HEK293 (cell line): ENCODE measurements around the gene CEACAM20.

Experiments
- BCL11B ChIP-seq: fragments of 450-650 bp; formaldehyde crosslinking; IDR thresholded peaks from 2 replicates; pipeline ENCODE4 v1.5.1; 2016; ENCODE audit warnings: low read depth, missing biosample characterization, missing genetic modification characterization
- FEZF1 ChIP-seq: fragments of 450-650 bp; formaldehyde crosslinking; IDR thresholded peaks from 2 replicates; pipeline ENCODE4 v1.5.1; 2016; ENCODE audit warnings: missing biosample characterization, missing genetic modification characterization
- GLIS2 ChIP-seq: fragments of 450-650 bp; formaldehyde crosslinking; IDR thresholded peaks from 2 replicates; pipeline ENCODE4 v1.5.1; 2016; ENCODE audit warnings: missing biosample characterization, missing genetic modification characterization
- HOXD13 ChIP-seq: sonication (generic); formaldehyde crosslinking; IDR thresholded peaks from 2 replicates; pipeline ENCODE4 v1.8.0; 2022; ENCODE audit warnings: missing genetic modification reagents, borderline replicate concordance
- MZF1 ChIP-seq: fragments of 450-650 bp; formaldehyde crosslinking; IDR thresholded peaks from 2 replicates; pipeline ENCODE4 v1.5.1; 2017; ENCODE audit warnings: missing biosample characterization, missing genetic modification characterization, borderline replicate concordance
- OVOL3 ChIP-seq: fragments of 450-650 bp; formaldehyde crosslinking; IDR thresholded peaks from 2 replicates; pipeline ENCODE4 v1.5.1; 2016; ENCODE audit warnings: missing biosample characterization, missing genetic modification characterization
- SCRT2 ChIP-seq: fragments of 450-650 bp; formaldehyde crosslinking; IDR thresholded peaks from 2 replicates; pipeline ENCODE4 v1.5.1; 2016; ENCODE audit warnings: missing biosample characterization, missing genetic modification characterization
- SP3 ChIP-seq: fragments of 450-650 bp; formaldehyde crosslinking; IDR thresholded peaks from 2 replicates; pipeline ENCODE4 v1.5.1; 2016; ENCODE audit warnings: missing biosample characterization, missing genetic modification characterization
- TRIM28 ChIP-seq: IDR thresholded peaks from 2 replicates; pipeline ENCODE4 v1.6.1; 2011; ENCODE audit warnings: low read length, control low read depth, borderline replicate concordance
- WT1 ChIP-seq: fragments of 450-650 bp; formaldehyde crosslinking; IDR thresholded peaks from 2 replicates; pipeline ENCODE4 v1.5.1; 2016; ENCODE audit warnings: missing biosample characterization, missing genetic modification characterization
- ZEB2 ChIP-seq: fragments of 450-650 bp; formaldehyde crosslinking; IDR thresholded peaks from 2 replicates; pipeline ENCODE4 v1.5.1; 2016; ENCODE audit warnings: missing biosample characterization, missing genetic modification characterization
- ZFHX2 ChIP-seq: fragments of 450-650 bp; formaldehyde crosslinking; conservative IDR thresholded peaks from 2 replicates; pipeline ENCODE4 v1.5.1; 2016; ENCODE audit warnings: missing biosample characterization, missing genetic modification characterization
- ZFP69B ChIP-seq: fragments of 450-650 bp; formaldehyde crosslinking; IDR thresholded peaks from 2 replicates; pipeline ENCODE4 v1.5.1; 2016; ENCODE audit warnings: missing biosample characterization, missing genetic modification characterization
- ZNF121 ChIP-seq: fragments of 450-650 bp; formaldehyde crosslinking; IDR thresholded peaks from 2 replicates; pipeline ENCODE4 v1.5.1; 2016; ENCODE audit warnings: missing biosample characterization, missing genetic modification characterization
- ZNF132 ChIP-seq: fragments of 450-650 bp; formaldehyde crosslinking; IDR thresholded peaks from 2 replicates; pipeline ENCODE4 v1.5.1; 2017; ENCODE audit warnings: missing biosample characterization, missing genetic modification characterization, borderline replicate concordance
- ZNF133 ChIP-seq: fragments of 450-650 bp; formaldehyde crosslinking; IDR thresholded peaks from 2 replicates; pipeline ENCODE4 v1.5.1; 2016; ENCODE audit warnings: missing biosample characterization, missing genetic modification characterization
- ZNF140 ChIP-seq: fragments of 450-650 bp; formaldehyde crosslinking; IDR thresholded peaks from 2 replicates; pipeline ENCODE4 v1.5.1; 2016; ENCODE audit warnings: missing biosample characterization, missing genetic modification characterization
- ZNF155 ChIP-seq: fragments of 450-650 bp; formaldehyde crosslinking; IDR thresholded peaks from 2 replicates; pipeline ENCODE4 v1.5.1; 2016; ENCODE audit warnings: missing biosample characterization, missing genetic modification characterization
- ZNF157 ChIP-seq: fragments of 450-650 bp; formaldehyde crosslinking; IDR thresholded peaks from 2 replicates; pipeline ENCODE4 v1.5.1; 2016; ENCODE audit warnings: missing biosample characterization, missing genetic modification characterization
- ZNF221 ChIP-seq: fragments of 450-650 bp; formaldehyde crosslinking; IDR thresholded peaks from 2 replicates; pipeline ENCODE4 v1.5.1; 2017; ENCODE audit warnings: missing biosample characterization, missing genetic modification characterization, borderline replicate concordance
- ZNF248 ChIP-seq: fragments of 450-650 bp; formaldehyde crosslinking; IDR thresholded peaks from 2 replicates; pipeline ENCODE4 v1.5.1; 2017; ENCODE audit warnings: missing biosample characterization, missing genetic modification characterization
- ZNF335 ChIP-seq: fragments of 450-650 bp; formaldehyde crosslinking; conservative IDR thresholded peaks from 2 replicates; pipeline ENCODE4 v1.5.1; 2016; ENCODE audit warnings: missing biosample characterization, missing genetic modification characterization
- ZNF37A ChIP-seq: fragments of 450-650 bp; IDR thresholded peaks from 2 replicates; pipeline ENCODE4 v1.5.1; 2018; ENCODE audit warnings: missing biosample characterization, missing genetic modification characterization
- ZNF391 ChIP-seq: fragments of 450-650 bp; formaldehyde crosslinking; IDR thresholded peaks from 2 replicates; pipeline ENCODE4 v1.5.1; 2016; ENCODE audit warnings: low read depth, missing biosample characterization, missing genetic modification characterization, borderline replicate concordance
- ZNF530 ChIP-seq: fragments of 450-650 bp; formaldehyde crosslinking; IDR thresholded peaks from 2 replicates; pipeline ENCODE4 v1.5.1; 2016; ENCODE audit warnings: low read depth, missing biosample characterization, missing genetic modification characterization
- ZNF555 ChIP-seq: fragments of 450-650 bp; formaldehyde crosslinking; conservative IDR thresholded peaks from 2 replicates; pipeline ENCODE4 v1.5.1; 2017; ENCODE audit warnings: missing biosample characterization, mild to moderate bottlenecking, missing genetic modification characterization, inconsistent platforms
- ZNF571 ChIP-seq: fragments of 450-650 bp; formaldehyde crosslinking; IDR thresholded peaks from 2 replicates; pipeline ENCODE4 v1.5.0; 2017; ENCODE audit warnings: missing biosample characterization, missing genetic modification characterization
- ZNF791 ChIP-seq: fragments of 450-650 bp; formaldehyde crosslinking; IDR thresholded peaks from 2 replicates; pipeline ENCODE4 v1.5.1; 2016; ENCODE audit warnings: missing biosample characterization, missing genetic modification characterization
- ZSCAN16 ChIP-seq: fragments of 450-650 bp; formaldehyde crosslinking; IDR thresholded peaks from 2 replicates; pipeline ENCODE4 v1.5.1; 2016; ENCODE audit warnings: missing biosample characterization, missing genetic modification characterization
- TF ChIP-seq, protein P1 (sequence below): fragments of 450-650 bp; formaldehyde crosslinking; IDR thresholded peaks from 2 replicates; pipeline ENCODE4 v1.5.1; 2017; ENCODE audit warnings: missing biosample characterization, mild to moderate bottlenecking, missing genetic modification characterization, moderate library complexity
- TF ChIP-seq, protein P2 (sequence below): fragments of 450-650 bp; formaldehyde crosslinking; IDR thresholded peaks from 2 replicates; pipeline ENCODE4 v1.5.1; 2016; ENCODE audit warnings: missing biosample characterization, missing genetic modification characterization
- TF ChIP-seq, protein P3 (sequence below): fragments of 450-650 bp; formaldehyde crosslinking; conservative IDR thresholded peaks from 2 replicates; pipeline ENCODE4 v1.5.1; 2016; ENCODE audit warnings: low read depth, missing biosample characterization, missing genetic modification characterization
- TF ChIP-seq, protein P4 (sequence below): fragments of 450-650 bp; formaldehyde crosslinking; IDR thresholded peaks from 2 replicates; pipeline ENCODE4 v1.5.1; 2016; ENCODE audit warnings: missing biosample characterization, missing genetic modification characterization

Gene CEACAM20

DNA sequence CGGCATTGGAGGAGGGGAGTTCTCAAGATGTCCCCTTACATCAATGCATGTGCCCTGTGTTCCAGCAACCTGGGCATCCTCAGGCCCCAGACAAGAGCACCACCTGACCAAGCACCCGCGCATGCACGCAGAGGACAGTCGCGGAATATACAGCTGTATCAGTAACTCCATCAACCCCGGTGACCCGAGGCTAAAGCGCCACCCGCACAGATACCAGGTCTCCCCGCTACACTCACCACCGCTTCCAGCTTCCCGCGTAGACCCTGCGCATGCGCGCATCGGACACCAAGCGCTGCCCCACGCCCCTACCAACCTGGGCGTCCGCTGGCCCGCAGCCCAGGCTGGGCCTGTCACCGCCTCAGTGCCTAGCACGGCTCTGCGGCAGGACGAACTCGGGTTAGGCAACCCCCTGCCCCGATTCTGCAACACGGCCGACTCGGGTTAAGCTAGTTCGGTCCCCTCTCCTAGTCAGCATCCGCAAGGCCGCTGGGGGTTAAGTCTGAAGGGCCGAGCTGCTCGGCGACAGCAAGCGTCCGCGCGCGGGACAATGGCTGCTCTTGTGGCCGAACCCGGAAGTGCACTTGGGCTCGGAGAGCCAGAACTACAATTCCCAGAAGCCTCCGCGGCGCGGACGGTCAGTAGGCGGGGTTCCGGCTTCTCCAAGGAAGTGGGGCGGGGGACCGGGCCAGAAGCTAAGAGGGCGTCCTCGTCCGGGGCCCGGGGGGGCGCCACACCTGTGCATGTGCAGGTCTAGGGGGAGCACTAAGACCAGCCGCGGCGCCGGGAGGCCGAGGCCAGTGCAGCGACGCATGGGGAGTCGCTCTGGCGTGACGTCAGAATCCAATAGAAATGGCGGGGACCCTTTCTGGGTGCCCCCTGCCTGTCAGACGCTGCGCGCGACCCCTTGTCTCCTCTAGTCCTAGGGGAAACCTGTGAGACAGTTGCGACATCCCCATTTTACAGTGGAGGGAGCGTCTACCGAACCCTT is 29.2 kb downstream of the CEACAM20 start, which contains the start of gene ZNF180 (continued):
- peak; percentile 73 for TF ChIP-seq ZFHX2 (tag by site-specific recombination)
- peak; percentile 87 for TF ChIP-seq GLIS2 (tag by site-specific recombination)
- no peak for TF ChIP-seq ZNF121
- TF ChIP-seq ZNF335: peak; percentile 96
- no peak for TF ChIP-seq ZNF155 (tag by site-specific recombination)
- no peak for TF ChIP-seq ZNF248 (tag by site-specific recombination)
- TF ChIP-seq ZNF571: no peak
- TF ChIP-seq ZSCAN16 (tag by site-specific recombination): no peak
- TF ChIP-seq, protein P1, sequence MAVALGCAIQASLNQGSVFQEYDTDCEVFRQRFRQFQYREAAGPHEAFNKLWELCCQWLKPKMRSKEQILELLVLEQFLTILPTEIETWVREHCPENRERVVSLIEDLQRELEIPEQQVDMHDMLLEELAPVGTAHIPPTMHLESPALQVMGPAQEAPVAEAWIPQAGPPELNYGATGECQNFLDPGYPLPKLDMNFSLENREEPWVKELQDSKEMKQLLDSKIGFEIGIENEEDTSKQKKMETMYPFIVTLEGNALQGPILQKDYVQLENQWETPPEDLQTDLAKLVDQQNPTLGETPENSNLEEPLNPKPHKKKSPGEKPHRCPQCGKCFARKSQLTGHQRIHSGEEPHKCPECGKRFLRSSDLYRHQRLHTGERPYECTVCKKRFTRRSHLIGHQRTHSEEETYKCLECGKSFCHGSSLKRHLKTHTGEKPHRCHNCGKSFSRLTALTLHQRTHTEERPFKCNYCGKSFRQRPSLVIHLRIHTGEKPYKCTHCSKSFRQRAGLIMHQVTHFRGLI (tag by site-specific recombination): peak; percentile 79; the same call in 1 of the 2 replicates
- TF ChIP-seq HOXD13 (CRISPR knock-in tag): no peak
- TF ChIP-seq, protein P2, sequence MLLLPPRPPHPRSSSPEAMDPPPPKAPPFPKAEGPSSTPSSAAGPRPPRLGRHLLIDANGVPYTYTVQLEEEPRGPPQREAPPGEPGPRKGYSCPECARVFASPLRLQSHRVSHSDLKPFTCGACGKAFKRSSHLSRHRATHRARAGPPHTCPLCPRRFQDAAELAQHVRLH (tag by site-specific recombination): no peak; the same call in none of the 2 replicates
- TF ChIP-seq, protein P3, sequence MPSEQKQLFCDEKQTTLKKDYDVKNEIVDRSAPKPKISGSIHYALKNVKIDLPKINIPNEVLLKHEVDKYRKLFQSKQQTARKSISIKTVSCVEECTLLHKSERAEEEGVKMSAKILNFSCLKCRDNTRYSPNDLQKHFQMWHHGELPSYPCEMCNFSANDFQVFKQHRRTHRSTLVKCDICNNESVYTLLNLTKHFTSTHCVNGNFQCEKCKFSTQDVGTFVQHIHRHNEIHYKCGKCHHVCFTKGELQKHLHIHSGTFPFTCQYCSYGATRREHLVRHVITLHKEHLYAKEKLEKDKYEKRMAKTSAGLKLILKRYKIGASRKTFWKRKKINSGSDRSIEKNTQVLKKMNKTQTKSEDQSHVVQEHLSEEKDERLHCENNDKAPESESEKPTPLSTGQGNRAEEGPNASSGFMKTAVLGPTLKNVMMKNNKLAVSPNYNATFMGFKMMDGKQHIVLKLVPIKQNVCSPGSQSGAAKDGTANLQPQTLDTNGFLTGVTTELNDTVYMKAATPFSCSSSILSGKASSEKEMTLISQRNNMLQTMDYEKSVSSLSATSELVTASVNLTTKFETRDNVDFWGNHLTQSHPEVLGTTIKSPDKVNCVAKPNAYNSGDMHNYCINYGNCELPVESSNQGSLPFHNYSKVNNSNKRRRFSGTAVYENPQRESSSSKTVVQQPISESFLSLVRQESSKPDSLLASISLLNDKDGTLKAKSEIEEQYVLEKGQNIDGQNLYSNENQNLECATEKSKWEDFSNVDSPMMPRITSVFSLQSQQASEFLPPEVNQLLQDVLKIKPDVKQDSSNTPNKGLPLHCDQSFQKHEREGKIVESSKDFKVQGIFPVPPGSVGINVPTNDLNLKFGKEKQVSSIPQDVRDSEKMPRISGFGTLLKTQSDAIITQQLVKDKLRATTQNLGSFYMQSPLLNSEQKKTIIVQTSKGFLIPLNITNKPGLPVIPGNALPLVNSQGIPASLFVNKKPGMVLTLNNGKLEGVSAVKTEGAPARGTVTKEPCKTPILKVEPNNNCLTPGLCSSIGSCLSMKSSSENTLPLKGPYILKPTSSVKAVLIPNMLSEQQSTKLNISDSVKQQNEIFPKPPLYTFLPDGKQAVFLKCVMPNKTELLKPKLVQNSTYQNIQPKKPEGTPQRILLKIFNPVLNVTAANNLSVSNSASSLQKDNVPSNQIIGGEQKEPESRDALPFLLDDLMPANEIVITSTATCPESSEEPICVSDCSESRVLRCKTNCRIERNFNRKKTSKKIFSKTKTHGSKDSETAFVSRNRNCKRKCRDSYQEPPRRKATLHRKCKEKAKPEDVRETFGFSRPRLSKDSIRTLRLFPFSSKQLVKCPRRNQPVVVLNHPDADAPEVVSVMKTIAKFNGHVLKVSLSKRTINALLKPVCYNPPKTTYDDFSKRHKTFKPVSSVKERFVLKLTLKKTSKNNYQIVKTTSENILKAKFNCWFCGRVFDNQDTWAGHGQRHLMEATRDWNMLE: peak; percentile 87
- TF ChIP-seq ZFP69B (tag by site-specific recombination): no peak; the same call in 1 of the 2 replicates
- no peak for TF ChIP-seq ZNF132
- peak; percentile 78 for TF ChIP-seq ZEB2 (tag by site-specific recombination)
- TF ChIP-seq ZNF530 (tag by site-specific recombination): no peak
- 0 out of 2 replicates have a peak, but pooled peaks have one; percentile 21 for TF ChIP-seq ZNF133 (tag by site-specific recombination)
- TF ChIP-seq SCRT2 (tag by site-specific recombination): peak; percentile 78
- TF ChIP-seq WT1 (tag by site-specific recombination): no peak
- TF ChIP-seq ZNF37A (tag by site-specific recombination): no peak
- TF ChIP-seq TRIM28: peak; percentile 30; the same call in 1 of the 2 replicates
- no peak for TF ChIP-seq FEZF1 (tag by site-specific recombination)
- no peak for TF ChIP-seq MZF1 (tag by site-specific recombination)
- no peak for TF ChIP-seq BCL11B (tag by site-specific recombination)
- no peak for TF ChIP-seq ZNF555
- TF ChIP-seq ZNF140 (tag by site-specific recombination): no peak
- no peak for TF ChIP-seq ZNF157 (tag by site-specific recombination)
- peak; percentile 97 for TF ChIP-seq SP3 (tag by site-specific recombination)
- peak; percentile 87; the same call in 1 of the 2 replicates for TF ChIP-seq OVOL3
- TF ChIP-seq ZNF391 (tag by site-specific recombination): peak; percentile 95
- TF ChIP-seq ZNF791 (tag by site-specific recombination): peak; percentile 23; the same call in 1 of the 2 replicates
- TF ChIP-seq, protein P4, sequence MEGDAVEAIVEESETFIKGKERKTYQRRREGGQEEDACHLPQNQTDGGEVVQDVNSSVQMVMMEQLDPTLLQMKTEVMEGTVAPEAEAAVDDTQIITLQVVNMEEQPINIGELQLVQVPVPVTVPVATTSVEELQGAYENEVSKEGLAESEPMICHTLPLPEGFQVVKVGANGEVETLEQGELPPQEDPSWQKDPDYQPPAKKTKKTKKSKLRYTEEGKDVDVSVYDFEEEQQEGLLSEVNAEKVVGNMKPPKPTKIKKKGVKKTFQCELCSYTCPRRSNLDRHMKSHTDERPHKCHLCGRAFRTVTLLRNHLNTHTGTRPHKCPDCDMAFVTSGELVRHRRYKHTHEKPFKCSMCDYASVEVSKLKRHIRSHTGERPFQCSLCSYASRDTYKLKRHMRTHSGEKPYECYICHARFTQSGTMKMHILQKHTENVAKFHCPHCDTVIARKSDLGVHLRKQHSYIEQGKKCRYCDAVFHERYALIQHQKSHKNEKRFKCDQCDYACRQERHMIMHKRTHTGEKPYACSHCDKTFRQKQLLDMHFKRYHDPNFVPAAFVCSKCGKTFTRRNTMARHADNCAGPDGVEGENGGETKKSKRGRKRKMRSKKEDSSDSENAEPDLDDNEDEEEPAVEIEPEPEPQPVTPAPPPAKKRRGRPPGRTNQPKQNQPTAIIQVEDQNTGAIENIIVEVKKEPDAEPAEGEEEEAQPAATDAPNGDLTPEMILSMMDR (tag by site-specific recombination): peak; percentile 97
- TF ChIP-seq ZNF221 (tag by site-specific recombination): no peak
